ENCODE results near the gene NCAM2.

NCAM2 gene

DNA sequence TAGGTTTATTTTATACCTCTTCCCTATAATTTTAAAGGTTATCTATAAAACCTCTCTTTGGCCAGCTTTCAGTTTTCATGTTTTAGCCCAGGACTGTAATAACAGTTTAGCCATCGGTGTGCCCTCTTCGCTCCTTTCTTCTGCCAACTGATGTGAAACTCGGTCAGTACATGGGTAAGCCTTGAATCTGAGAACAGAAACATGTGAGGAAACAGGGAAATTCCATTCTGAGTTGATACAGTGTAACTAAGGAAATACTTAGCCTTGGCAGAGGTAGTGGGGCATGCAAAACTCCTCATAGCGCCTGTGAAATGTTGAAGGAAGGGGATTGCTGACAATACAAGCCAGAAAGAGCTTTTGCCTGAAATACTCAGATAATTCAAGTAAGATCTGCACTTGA is 465.2 kb downstream of the NCAM2 start:
- DNase-seq (ENCODE audit: low read depth in 1 of 2, low spot score in 1 of 2), result no peak
- Histone ChIP-seq H3K27ac (replicated peaks) (no peak overlapping the region), H3K27me3 (ENCODE audit: insufficient read depth, poor library complexity, severe bottlenecking) (no peaks in the 10 kb centered on the region), H3K4me3 (replicated peaks; ENCODE audit: insufficient read depth, low read length) (no peak overlapping the region)
- no peak for TF ChIP-seq POLR2AphosphoS5 (IDR thresholded peaks at IDR 0.05; ENCODE audit: low read depth)
- TF ChIP-seq GABPA (IDR thresholded peaks at IDR 0.05; ENCODE audit: low read depth), result no peak
- no peak for TF ChIP-seq SPI1 (IDR thresholded peaks at IDR 0.05; ENCODE audit: borderline replicate concordance, low read depth)
- TF ChIP-seq, protein P1, sequence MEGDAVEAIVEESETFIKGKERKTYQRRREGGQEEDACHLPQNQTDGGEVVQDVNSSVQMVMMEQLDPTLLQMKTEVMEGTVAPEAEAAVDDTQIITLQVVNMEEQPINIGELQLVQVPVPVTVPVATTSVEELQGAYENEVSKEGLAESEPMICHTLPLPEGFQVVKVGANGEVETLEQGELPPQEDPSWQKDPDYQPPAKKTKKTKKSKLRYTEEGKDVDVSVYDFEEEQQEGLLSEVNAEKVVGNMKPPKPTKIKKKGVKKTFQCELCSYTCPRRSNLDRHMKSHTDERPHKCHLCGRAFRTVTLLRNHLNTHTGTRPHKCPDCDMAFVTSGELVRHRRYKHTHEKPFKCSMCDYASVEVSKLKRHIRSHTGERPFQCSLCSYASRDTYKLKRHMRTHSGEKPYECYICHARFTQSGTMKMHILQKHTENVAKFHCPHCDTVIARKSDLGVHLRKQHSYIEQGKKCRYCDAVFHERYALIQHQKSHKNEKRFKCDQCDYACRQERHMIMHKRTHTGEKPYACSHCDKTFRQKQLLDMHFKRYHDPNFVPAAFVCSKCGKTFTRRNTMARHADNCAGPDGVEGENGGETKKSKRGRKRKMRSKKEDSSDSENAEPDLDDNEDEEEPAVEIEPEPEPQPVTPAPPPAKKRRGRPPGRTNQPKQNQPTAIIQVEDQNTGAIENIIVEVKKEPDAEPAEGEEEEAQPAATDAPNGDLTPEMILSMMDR (IDR thresholded peaks at IDR 0.05; ENCODE audit: insufficient read depth, low read length), result no peak
- TF ChIP-seq, protein P2, sequence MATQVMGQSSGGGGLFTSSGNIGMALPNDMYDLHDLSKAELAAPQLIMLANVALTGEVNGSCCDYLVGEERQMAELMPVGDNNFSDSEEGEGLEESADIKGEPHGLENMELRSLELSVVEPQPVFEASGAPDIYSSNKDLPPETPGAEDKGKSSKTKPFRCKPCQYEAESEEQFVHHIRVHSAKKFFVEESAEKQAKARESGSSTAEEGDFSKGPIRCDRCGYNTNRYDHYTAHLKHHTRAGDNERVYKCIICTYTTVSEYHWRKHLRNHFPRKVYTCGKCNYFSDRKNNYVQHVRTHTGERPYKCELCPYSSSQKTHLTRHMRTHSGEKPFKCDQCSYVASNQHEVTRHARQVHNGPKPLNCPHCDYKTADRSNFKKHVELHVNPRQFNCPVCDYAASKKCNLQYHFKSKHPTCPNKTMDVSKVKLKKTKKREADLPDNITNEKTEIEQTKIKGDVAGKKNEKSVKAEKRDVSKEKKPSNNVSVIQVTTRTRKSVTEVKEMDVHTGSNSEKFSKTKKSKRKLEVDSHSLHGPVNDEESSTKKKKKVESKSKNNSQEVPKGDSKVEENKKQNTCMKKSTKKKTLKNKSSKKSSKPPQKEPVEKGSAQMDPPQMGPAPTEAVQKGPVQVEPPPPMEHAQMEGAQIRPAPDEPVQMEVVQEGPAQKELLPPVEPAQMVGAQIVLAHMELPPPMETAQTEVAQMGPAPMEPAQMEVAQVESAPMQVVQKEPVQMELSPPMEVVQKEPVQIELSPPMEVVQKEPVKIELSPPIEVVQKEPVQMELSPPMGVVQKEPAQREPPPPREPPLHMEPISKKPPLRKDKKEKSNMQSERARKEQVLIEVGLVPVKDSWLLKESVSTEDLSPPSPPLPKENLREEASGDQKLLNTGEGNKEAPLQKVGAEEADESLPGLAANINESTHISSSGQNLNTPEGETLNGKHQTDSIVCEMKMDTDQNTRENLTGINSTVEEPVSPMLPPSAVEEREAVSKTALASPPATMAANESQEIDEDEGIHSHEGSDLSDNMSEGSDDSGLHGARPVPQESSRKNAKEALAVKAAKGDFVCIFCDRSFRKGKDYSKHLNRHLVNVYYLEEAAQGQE (IDR thresholded peaks at IDR 0.05; ENCODE audit: insufficient replicate concordance, low read depth), result no peak

DNA sequence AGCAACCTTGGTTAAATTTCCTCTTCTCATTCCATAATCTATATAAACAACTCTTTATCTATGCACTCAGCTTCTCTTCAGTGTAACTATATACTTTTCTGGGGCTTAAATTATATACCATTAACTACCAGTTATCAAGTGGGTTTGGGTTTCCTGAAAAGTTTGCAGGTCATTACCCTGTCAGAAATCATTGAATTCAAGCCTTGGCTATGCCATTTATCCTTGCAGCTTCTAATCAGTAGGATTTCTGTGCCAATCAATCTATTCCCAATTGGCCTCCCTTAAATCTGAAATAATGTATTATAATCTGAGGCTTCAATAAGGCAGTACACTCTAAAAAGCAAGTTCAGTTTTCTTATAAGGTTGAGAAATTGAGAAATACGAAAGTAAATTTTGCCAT is 466.5 kb downstream of the NCAM2 start:
- DNase-seq (ENCODE audit: low read depth in 1 of 2, low spot score in 1 of 2), result no peak
- no peaks in the 10 kb centered on the region for H3K27me3 ChIP-seq (ENCODE audit: insufficient read depth, poor library complexity, severe bottlenecking)
- no peak overlapping the region for H3K4me3 ChIP-seq (replicated peaks; ENCODE audit: insufficient read depth, low read length)
- no peak for TF ChIP-seq POLR2AphosphoS5 (IDR thresholded peaks at IDR 0.05; ENCODE audit: low read depth)
- TF ChIP-seq, protein P2 (IDR thresholded peaks at IDR 0.05; ENCODE audit: insufficient replicate concordance, low read depth), result no peak
- TF ChIP-seq SPI1 (IDR thresholded peaks at IDR 0.05; ENCODE audit: borderline replicate concordance, low read depth), result no peak
- TF ChIP-seq GABPA (IDR thresholded peaks at IDR 0.05; ENCODE audit: low read depth), result no peak
- no peak overlapping the region for H3K27ac ChIP-seq (replicated peaks)

DNA sequence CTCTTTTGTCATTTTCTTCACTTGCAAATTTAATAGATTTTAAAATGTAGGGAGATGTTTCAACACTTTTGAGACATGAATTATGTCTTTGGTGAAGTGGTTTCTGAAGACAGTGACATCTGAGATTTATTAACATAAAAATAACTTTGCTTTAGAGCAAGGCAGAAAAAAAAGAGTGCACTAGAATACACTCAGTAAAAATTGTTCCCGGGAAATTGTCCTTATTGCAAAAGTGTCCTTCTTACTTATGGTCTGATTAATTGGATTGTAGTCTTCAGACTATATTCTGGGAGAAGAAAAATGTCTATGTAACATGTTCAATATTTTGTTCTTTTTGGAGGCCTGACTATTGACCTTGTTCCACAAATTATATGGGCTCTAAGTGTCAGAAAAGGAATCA is 468.5 kb downstream of the NCAM2 start:
- Histone ChIP-seq H3K4me3 (replicated peaks; ENCODE audit: insufficient read depth, low read length) (no peak overlapping the region), H3K27ac (replicated peaks) (no peak overlapping the region), H3K27me3 (ENCODE audit: insufficient read depth, poor library complexity, severe bottlenecking) (no peaks in the 10 kb centered on the region)
- no peak for TF ChIP-seq GABPA (IDR thresholded peaks at IDR 0.05; ENCODE audit: low read depth)
- TF ChIP-seq, protein P2 (IDR thresholded peaks at IDR 0.05; ENCODE audit: insufficient replicate concordance, low read depth), result no peak
- TF ChIP-seq SPI1 (IDR thresholded peaks at IDR 0.05; ENCODE audit: borderline replicate concordance, low read depth), result no peak
- TF ChIP-seq, protein P1 (IDR thresholded peaks at IDR 0.05; ENCODE audit: insufficient read depth, low read length), result no peak
- no peak for TF ChIP-seq POLR2AphosphoS5 (IDR thresholded peaks at IDR 0.05; ENCODE audit: low read depth)
- no peak for DNase-seq (ENCODE audit: low read depth in 1 of 2, low spot score in 1 of 2)

Measured in HL-60 (cell line).